ENCODE measurements around the gene SPRYD7.
"Not testable (repeated sequence)": the region's sequence is repeated elsewhere in the genome, so short reads cannot be mapped to it uniquely, and the experiment has no call there.

SPRYD7 gene

DNA sequence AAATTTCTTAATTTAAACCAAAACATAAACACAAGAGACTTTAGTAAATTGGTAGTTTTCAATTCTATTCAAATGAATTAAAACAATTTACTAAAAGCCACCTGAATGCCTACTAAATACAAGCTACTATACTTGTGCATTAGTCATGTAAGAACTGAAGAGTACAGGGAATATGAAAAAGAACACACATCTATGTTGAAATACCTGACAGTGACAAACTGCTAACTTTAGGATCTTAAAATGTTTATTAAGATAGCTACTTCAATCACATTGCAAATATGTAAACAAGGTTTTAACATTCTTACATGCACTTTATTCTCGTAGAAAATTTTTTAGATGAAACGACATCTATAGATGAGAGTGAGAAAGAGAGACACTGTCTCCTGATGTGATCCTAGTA is 4.1 kb downstream of the SPRYD7 start:
- no peak for DNase-seq

DNA sequence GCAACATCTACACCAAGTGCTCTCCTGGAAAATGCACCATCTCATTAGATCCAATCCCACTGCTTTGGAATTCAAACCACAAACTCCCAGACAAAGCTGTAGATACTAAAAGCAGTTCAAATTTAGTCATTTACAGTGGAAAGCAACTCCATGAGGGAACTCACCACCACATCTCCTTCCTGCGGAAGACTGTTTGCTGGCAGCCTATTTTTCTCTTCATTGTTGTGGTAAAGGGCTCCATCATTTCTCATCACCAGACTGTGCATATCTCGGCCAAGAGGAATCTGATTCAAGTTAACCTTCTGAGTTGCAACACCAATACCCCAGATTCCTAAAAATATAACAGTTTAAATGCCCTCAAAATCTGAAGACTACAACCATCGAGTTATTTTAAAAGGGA is 8.4 kb downstream of the SPRYD7 start:
- DNase-seq: no peak

DNA sequence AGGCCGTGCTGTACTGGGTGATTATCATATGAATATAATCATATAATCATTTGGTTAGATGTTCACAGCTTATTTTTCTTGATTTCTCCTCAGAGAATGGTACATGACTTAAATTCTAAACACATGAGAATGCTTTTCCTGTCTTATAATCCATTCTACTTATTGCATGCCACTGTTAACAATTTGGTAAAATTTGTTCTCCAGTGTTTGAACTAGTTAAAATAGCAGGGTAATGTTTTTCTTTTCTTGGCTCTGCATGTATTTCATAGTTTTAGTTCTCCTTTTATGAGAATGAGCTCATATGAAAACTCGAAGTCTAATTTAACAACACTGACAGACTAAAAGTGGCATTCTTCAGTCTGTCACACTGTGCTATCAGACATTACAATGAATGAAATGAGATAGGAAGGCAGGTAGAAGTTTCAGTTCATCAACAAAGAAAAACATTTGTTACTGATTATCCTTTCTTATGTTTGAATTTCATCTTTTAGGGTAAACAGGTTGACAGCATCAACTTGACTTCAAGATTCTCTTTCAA is 10.2 kb downstream of the SPRYD7 start:
- DNase-seq: no peak

GRCh38 chr13:49922301-49922700 is 13.8 kb downstream of the SPRYD7 start:
- no peak for DNase-seq

DNA sequence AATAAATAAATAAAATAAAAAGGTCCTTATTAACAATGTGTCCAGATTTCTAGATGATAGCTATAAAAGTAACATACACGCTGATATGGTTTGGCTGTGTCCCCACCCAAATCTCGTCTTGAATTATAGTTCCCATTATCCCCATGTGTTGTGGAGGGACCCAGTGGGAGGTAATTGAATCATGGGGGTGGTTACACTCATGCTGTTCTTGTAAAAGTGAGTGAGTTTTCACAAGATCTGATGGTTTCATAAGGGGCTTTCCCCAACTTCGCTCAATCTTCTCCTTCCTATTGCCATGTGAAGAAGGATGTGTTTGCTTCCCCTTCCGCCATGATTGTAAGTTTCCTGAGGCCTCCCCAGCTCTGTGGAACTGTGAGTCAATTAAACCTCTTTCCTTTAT is 15.2 kb downstream of the SPRYD7 start:
- DNase-seq: not testable (repeated sequence)

DNA sequence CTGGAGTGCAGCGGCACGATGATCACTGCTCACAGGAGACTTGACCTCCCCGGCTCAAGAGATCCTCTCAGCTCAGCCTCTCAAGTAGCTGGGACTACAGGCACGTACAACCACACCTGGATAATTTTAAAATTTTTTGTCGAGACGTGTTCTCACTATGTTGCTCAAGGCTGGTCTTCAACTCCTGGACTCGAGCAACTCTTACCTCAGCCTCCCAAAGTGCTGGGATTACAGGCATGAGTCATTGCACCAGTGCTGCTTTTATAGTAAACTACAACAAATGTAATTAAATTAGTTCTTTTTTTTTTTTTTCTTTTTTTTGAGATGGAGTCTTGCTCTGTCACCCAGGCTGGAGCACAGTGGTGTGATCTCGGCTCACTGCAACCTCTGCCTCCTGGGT is 18.0 kb downstream of the SPRYD7 start:
- DNase-seq: not testable (repeated sequence)

GRCh38 chr13:49914947-49915346 is 21.2 kb downstream of the SPRYD7 start:
- DNase-seq: no peak

- no peak for DNase-seq
These were observed 27.5 kb downstream of the SPRYD7 start for GRCh38 chr13:49908637-49909036.

GRCh38 chr13:49904729-49905456 is 31.2 kb downstream of the SPRYD7 start:
- no peak for DNase-seq

GRCh38 chr13:49898792-49899191 is 37.3 kb downstream of the SPRYD7 start:
- DNase-seq: no peak

GRCh38 chr13:49897713-49898112 is 38.4 kb downstream of the SPRYD7 start:
- DNase-seq: no peak

GRCh38 chr13:49895826-49896225 is 40.3 kb downstream of the SPRYD7 start:
- no peak for DNase-seq

DNA sequence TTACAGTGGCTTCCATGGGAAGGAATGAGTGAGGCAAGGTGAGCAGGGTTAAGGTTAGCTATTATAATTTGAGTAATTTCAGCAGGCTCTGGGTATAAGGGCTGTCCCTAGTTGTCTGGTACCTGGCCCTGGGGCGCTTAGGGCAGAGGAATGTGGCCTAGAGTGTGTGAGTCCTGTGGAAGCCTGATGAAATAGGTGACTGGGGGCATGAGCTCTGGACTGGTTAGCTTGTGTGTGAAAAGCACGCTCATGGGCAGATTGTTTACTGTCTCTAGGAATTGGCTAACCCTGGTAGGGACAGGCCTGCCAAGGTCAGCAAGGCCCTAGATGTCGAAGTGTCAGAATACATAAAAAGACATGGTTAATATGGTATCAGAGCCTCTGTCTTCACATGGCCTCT is 42.5 kb downstream of the SPRYD7 start:
- no peak for DNase-seq

DNA sequence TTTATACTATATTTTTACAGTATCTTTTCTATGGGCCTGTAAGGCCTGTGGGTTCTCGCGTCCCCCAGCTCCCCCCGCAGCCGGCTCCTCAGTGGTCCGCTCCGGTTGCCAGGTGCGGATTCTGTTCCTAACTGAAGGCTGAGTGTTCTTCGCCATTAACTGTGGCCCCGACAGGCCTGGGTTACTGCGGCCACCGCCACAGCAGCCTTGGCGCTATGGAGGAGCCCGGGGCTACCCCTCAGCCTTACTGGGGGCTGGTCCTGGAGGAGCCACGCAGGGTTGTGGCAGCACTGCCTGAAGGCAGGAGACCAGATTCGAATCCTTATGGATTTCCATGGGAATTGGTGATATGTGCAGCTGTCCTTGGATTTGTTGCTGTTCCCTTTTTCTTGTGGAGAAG is 45.8 kb downstream of the SPRYD7 start:
- DNase-seq: no peak

- no peak for DNase-seq
These were observed 57.5 kb downstream of the SPRYD7 start for GRCh38 chr13:49878682-49879081.

- no peak for DNase-seq
These were observed 58.4 kb downstream of the SPRYD7 start for GRCh38 chr13:49877629-49878218.

- DNase-seq: no peak
These were observed 61.7 kb downstream of the SPRYD7 start for GRCh38 chr13:49874430-49874829.

DNA sequence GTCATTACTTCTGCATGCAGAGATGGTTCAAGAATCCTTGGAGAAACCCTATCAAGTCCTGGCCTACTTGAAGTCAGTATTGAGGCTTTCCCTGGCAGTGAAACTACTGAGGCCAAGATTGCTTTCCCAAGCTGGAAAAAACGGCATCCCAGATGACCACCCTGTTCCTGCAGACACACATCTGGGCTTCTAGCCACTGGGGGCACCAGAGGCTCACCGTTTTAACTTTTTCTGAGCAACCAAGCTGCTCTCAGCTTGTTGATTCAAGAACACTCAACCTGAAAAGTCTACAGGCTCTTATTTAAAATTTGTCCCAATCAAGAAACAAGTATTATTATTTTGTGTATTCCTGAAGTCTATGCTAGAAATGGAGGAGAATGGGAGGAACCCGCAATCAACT is 66.6 kb downstream of the SPRYD7 start:
- no peak for DNase-seq

DNA sequence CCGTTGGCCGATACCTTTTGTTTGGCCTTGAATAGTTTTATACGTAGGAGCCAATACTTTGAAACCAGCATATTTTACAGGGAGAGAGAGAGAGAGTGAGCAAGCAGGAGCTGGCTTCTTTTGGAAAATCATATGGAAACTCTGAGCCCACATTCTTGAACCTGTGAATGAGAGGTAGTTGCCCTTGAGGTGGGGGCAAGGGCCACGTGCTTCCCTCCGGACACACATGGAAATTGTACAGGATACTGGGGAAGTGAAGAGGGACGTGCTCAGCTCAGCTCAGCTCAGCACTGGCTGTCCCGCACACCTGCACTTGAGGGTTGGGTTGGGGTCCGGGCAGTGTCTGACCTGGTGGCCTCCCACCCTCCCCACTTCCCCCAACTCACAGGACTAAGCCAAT is 68.3 kb downstream of the SPRYD7 start:
- DNase-seq: no peak

DNA sequence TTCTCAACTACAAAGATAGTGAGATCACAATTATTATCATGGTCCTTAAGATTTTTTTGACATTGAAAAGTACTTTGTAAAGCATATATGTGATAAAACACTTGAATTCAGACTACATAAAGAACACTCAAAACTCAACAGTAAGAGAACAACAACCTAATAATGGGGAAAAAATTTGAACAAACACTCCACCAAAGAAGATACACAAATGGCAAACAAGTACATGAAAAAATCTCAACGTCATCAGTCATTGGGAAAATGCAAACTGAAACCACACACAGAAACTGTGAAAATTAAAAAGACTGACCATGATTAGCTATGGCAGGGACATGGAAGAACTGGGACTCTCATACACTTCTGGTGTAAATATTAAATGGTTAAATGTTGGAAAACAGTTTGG is 70.9 kb downstream of the SPRYD7 start:
- no peak for DNase-seq

DNA sequence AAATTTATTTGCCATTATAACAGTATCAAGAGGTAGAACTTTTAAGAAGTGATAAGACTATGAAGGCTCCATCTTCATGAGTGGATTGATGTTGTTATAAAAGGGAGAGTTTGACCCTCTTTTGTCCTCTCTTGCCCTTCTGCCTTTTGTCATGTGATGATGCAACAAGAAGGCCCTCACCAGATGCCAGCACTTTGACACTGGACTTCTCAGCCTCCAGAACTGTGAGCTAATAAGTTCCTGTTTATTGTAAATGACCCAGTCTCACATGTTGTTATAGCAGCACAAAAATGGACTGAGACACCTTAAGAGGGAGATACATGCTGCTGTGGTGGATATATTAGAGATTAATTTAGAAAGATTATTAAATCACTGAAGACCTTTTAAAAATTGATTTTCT is 71.6 kb downstream of the SPRYD7 start:
- no peak for DNase-seq

Measured in NCI-H446 treated with DMSO at 0.1 percent for 48 hours (cell line).